Upper lobe of left lung (tissue), 4 donors: ENCODE results near the gene TET3.

ENCODE experiments used
- CTCF ChIP-seq, 6 experiments: fragments of 450-650 bp in 4 of 6; fragments of 200-600 bp in 2 of 6; sonication (generic) in 2 of 6; IDR thresholded peaks; one replicate each; pipeline ENCODE4 v1.5.1; 2016 to 2019; ENCODE audit warnings: antibody characterized with exemption in 6 of 6
- EP300 ChIP-seq, 4 donors: sonication (generic); formaldehyde crosslinking; IDR thresholded peaks; one replicate each; pipeline ENCODE4 v1.5.1; 2017; ENCODE audit warnings: antibody characterized with exemption in 4 of 4, control low read depth in 2 of 4
- POLR2A ChIP-seq, 4 donors: fragments of 450-650 bp; IDR thresholded peaks; one replicate each; pipeline ENCODE4 v1.5.1; 2016 to 2017; ENCODE audit warnings: antibody characterized with exemption in 4 of 4, mild to moderate bottlenecking in 2 of 4
- POLR2AphosphoS5 ChIP-seq, 2 donors: sonication (generic); formaldehyde crosslinking; IDR thresholded peaks; one replicate each; pipeline ENCODE4 v1.5.1; 2017; ENCODE audit warnings: antibody characterized with exemption in 2 of 2

GRCh38 chr2:74031221-74031620 lies 46.5 kb downstream of the TET3 start:
- TF ChIP-seq POLR2A (IDR thresholded peaks at IDR 0.05): no peak
- TF ChIP-seq CTCF (IDR thresholded peaks at IDR 0.05): no peak
- no peak for TF ChIP-seq POLR2AphosphoS5 (IDR thresholded peaks at IDR 0.05)
- TF ChIP-seq EP300 (IDR thresholded peaks at IDR 0.05): no peak
